Measurements from ENCODE around the gene ICE2.

DNA sequence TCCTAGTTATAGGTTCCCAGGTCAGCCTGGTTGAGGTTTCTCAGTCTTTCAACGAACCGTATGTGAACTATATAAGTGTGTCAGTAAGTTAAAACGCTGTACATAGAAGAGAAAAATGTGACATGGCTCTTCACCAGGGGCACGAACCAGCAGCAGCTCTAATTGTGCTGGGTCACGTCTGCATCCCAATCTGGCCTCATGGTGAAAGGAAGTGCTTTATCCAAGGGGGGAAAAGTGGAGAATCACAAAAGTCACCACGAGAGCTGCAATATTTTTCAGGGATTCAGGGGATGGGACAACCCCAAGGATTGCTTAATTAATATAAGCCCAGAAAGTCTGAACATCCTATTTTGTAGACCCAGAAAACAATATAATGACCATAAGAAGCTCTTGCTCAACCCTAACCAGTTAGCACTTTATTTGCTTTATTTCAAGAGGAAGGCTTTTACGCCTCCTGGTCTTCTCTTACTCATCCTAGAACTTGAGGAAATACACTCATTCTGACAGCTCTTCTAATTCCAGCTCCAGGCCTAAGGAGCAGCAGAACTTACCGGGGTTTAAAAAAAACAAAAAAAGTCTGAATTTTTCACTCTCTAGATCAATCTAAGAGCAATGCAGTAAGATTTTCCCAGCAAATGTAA, 97.7 kb downstream of the ICE2 start:
- TF ChIP-seq, protein P1, sequence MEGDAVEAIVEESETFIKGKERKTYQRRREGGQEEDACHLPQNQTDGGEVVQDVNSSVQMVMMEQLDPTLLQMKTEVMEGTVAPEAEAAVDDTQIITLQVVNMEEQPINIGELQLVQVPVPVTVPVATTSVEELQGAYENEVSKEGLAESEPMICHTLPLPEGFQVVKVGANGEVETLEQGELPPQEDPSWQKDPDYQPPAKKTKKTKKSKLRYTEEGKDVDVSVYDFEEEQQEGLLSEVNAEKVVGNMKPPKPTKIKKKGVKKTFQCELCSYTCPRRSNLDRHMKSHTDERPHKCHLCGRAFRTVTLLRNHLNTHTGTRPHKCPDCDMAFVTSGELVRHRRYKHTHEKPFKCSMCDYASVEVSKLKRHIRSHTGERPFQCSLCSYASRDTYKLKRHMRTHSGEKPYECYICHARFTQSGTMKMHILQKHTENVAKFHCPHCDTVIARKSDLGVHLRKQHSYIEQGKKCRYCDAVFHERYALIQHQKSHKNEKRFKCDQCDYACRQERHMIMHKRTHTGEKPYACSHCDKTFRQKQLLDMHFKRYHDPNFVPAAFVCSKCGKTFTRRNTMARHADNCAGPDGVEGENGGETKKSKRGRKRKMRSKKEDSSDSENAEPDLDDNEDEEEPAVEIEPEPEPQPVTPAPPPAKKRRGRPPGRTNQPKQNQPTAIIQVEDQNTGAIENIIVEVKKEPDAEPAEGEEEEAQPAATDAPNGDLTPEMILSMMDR (IDR thresholded peaks at IDR 0.05 in 2 of 3, conservative IDR thresholded peaks at IDR 0.05 in 1 of 3; ENCODE audit: borderline replicate concordance in 1 of 3, insufficient read depth in 1 of 3, low read depth in 2 of 3, low read length in 2 of 3): no peak
- TF ChIP-seq, protein P2, sequence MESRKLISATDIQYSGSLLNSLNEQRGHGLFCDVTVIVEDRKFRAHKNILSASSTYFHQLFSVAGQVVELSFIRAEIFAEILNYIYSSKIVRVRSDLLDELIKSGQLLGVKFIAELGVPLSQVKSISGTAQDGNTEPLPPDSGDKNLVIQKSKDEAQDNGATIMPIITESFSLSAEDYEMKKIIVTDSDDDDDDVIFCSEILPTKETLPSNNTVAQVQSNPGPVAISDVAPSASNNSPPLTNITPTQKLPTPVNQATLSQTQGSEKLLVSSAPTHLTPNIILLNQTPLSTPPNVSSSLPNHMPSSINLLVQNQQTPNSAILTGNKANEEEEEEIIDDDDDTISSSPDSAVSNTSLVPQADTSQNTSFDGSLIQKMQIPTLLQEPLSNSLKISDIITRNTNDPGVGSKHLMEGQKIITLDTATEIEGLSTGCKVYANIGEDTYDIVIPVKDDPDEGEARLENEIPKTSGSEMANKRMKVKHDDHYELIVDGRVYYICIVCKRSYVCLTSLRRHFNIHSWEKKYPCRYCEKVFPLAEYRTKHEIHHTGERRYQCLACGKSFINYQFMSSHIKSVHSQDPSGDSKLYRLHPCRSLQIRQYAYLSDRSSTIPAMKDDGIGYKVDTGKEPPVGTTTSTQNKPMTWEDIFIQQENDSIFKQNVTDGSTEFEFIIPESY (IDR thresholded peaks at IDR 0.05; ENCODE audit: extremely low read depth, insufficient replicate concordance, low read length): no peak
- TF ChIP-seq ZFX (IDR thresholded peaks at IDR 0.05): no peak
- TF ChIP-seq SRF (IDR thresholded peaks at IDR 0.05; ENCODE audit: low read depth): no peak
- TF ChIP-seq JUND (IDR thresholded peaks at IDR 0.05): no peak
- TF ChIP-seq CEBPB (IDR thresholded peaks at IDR 0.05; ENCODE audit: low read depth): no peak
- no peak for TF ChIP-seq POLR2A (IDR thresholded peaks at IDR 0.05; ENCODE audit: borderline replicate concordance, extremely low read depth, insufficient read depth, insufficient read length)
- no peak for TF ChIP-seq SIN3A (IDR thresholded peaks at IDR 0.05; ENCODE audit: low read depth)
- no peak for TF ChIP-seq RAD21 (IDR thresholded peaks at IDR 0.05; ENCODE audit: low read depth)

Measured in HCT116 (cell line).